Neural crest cell (in vitro differentiated cells): ENCODE results near the gene ZNF683. TPM values are rescaled to one million over a fixed set of nuclear protein-coding genes. Genes with fewer than 3 reads are reported as not detected.
A peak's percentile ranks its signal among the peaks of the same experiment; 100 is the strongest.

Source experiments
- DNase-seq: peaks from one replicate; pipeline ENCODE4 v3.0.0; 2021; ENCODE audit warnings: low read depth, mixed read lengths, low spot score
- H3K27ac Mint-ChIP-seq: one replicate; pipeline ENCODE4 v1.8.0; 2021; ENCODE audit warnings: mild to moderate bottlenecking, mixed read lengths; ENCODE audit not compliant: unreplicated experiment
- H3K27me3 Mint-ChIP-seq: 2 replicates; pipeline ENCODE4 v1.8.0; 2021; ENCODE audit warnings: low read depth, mild to moderate bottlenecking, mixed read lengths
- H3K36me3 Mint-ChIP-seq: 2 replicates; pipeline ENCODE4 v1.8.0; 2021; ENCODE audit warnings: low read depth, mild to moderate bottlenecking, mixed read lengths
- H3K4me1 Mint-ChIP-seq: 2 replicates; pipeline ENCODE4 v1.8.0; 2021; ENCODE audit warnings: mixed read lengths
- H3K4me3 Mint-ChIP-seq: one replicate; pipeline ENCODE4 v1.8.0; 2021; ENCODE audit warnings: mild to moderate bottlenecking, mixed read lengths
- H3K9me3 Mint-ChIP-seq: 2 replicates; pipeline ENCODE4 v1.8.0; 2021; ENCODE audit warnings: mixed read lengths
- CTCF ChIP-seq: fragments of 200-600 bp; sonication (generic); conservative IDR thresholded peaks from 2 replicates; pipeline ENCODE4 v1.5.0; 2021; ENCODE audit warnings: antibody characterized with exemption, mild to moderate bottlenecking
- total RNA-seq: library from RNA; stranded (reverse); gene quantifications from 2 replicates; pipeline ENCODE4 v1.2.1, GENCODE V29; 2021

Gene ZNF683
- total RNA-seq, 1 donor from 2014 or later, result not detected

DNA sequence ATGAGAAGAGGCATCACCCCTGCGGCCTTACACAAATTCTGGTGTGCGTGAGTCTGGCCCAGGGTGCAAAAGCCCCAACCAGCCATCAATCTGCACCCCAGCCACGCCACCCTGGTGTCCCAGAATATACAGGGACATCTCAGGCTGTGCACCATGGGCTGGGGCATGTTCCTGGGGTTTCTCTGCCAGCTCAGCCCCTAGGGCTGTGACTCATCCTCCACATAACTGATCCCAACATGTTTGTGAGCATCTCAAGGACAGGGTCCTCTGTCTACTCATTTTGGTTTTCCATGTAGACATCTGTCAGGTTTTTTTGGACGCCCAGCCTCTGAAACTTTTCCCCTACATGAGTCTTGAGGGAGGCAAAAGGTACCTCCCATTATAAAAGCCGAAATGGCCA lies 511 bp downstream of the ZNF683 start:
- no peak for TF ChIP-seq CTCF
- no peak for DNase-seq
- Mint-ChIP-seq H3K27me3 (no peaks in the 10 kb centered on the region), H3K36me3 (no peaks in the 10 kb centered on the region), H3K4me3 (no peak overlapping the region), H3K9me3 (peaks cover 4% of the 10 kb centered on the region), H3K27ac (no peak overlapping the region), H3K4me1 (peaks cover 28% of the 10 kb centered on the region)

DNA sequence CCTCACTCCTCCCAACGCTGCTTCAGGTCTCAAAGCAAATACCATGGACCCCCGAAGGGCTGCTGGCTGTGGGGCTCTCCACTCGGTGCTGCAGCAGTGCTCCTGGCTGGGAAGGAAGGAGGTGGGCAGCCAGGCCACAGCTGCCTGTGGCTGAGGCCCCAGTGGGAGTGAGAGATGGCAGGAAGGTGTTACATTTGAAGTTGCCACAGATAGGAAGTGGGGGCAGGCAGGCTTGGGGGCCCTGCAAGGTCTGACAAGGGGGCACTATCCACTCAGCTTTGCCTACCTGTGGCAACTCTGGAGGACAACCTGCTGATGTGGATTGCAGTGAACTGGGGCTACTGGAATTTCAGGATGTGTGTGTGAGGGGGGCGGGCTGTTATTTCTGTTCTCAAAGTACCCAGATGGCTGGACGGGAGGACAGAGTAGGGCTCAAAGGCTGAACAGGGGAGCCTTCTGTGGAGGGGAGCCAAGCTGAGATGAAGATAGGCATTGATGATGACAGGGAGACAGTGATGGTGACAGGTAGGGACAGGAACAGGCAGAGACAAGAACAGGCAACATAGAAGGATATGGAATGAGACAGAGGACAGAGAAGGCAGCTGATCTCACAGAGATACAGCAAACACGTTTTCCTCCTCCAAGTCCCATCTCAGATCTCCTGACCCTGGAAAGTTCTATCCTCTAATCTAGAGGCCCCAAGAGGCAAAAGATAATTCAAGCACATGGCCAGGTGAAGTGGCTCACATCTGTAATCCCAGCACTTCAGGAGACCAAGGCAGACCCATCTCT lies 1.8 kb downstream of the ZNF683 start:
- peaks cover 4% of the 10 kb centered on the region for H3K9me3 Mint-ChIP-seq
- H3K27ac Mint-ChIP-seq, result peak overlapping the region; percentile 68
- H3K4me1 Mint-ChIP-seq, result peaks cover 22% of the 10 kb centered on the region
- no peaks in the 10 kb centered on the region for H3K36me3 Mint-ChIP-seq
- DNase-seq, result no peak
- no peaks in the 10 kb centered on the region for H3K27me3 Mint-ChIP-seq
- no peak overlapping the region for H3K4me3 Mint-ChIP-seq
- no peak for TF ChIP-seq CTCF

GRCh38 chr1:26368486-26368885 lies 4.1 kb downstream of the ZNF683 start:
- Mint-ChIP-seq H3K27me3 (peaks cover 3% of the 10 kb centered on the region), H3K4me1 (peaks cover 6% of the 10 kb centered on the region), H3K9me3 (peaks cover 4% of the 10 kb centered on the region), H3K27ac (no peak overlapping the region), H3K4me3 (no peak overlapping the region), H3K36me3 (no peaks in the 10 kb centered on the region)
- no peak for DNase-seq
- no peak for TF ChIP-seq CTCF

GRCh38 chr1:26368006-26368405 lies 4.5 kb downstream of the ZNF683 start:
- no peak for DNase-seq
- Mint-ChIP-seq H3K4me1 (peaks cover 9% of the 10 kb centered on the region), H3K4me3 (no peak overlapping the region), H3K27me3 (peaks cover 3% of the 10 kb centered on the region), H3K27ac (peak overlapping the region; percentile 95), H3K9me3 (peaks cover 4% of the 10 kb centered on the region), H3K36me3 (no peaks in the 10 kb centered on the region)
- TF ChIP-seq CTCF, result no peak

DNA sequence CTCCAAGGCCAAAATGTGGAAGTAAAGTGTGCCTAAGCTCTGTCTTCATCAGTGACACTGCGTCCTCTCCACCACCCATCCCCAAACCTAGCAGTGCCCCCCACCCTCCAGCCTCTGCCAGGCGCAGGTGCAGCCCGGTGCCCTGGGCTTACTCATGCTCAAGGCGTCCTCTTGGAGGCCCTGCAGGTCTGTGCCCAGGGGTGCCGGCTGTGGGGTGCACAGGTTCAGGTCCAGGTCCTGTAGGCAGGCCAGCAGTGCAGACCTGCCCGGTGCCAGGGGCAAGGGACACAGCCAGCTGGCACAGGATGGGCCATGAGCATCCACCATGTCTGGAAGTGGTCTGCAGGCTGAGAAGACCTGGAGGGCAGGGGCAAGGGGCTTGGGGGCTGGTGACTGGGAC lies 5.1 kb downstream of the ZNF683 start:
- H3K36me3 Mint-ChIP-seq, result no peaks in the 10 kb centered on the region
- H3K27me3 Mint-ChIP-seq, result peaks cover 3% of the 10 kb centered on the region
- peaks cover 4% of the 10 kb centered on the region for H3K9me3 Mint-ChIP-seq
- peaks cover 9% of the 10 kb centered on the region for H3K4me1 Mint-ChIP-seq
- no peak overlapping the region for H3K4me3 Mint-ChIP-seq
- no peak for DNase-seq
- no peak overlapping the region for H3K27ac Mint-ChIP-seq
- TF ChIP-seq CTCF, result no peak
